Stimulated activated CD4-positive, alpha-beta T cell treated with anti-CD3 and anti-CD28 coated beads, Interleukin-12 subunit alpha, Interleukin-12 subunit beta, amount 100 ng/mL, for 48 hours (primary cell): ENCODE data around the gene ATP8B1.

Source experiments
- DNase-seq, 3 donors: peaks; one replicate each; pipeline ENCODE4 v3.0.0-alpha.2; 2020; ENCODE audit warnings: low read depth in 2 of 3, low spot score in 1 of 3

Gene ATP8B1

GRCh38 chr18:57794951-57795728, 8.0 kb downstream of the ATP8B1 start:
- DNase-seq = no peak

- no peak for DNase-seq
Measured at GRCh38 chr18:57793302-57793986, 9.7 kb downstream of the ATP8B1 start.

- no peak for DNase-seq
Measured at GRCh38 chr18:57792631-57793301, 10.3 kb downstream of the ATP8B1 start.

- no peak for DNase-seq
Measured at GRCh38 chr18:57791911-57792310, 11.2 kb downstream of the ATP8B1 start.

GRCh38 chr18:57791192-57791591, 11.9 kb downstream of the ATP8B1 start:
- no peak for DNase-seq

GRCh38 chr18:57790316-57790715, 12.8 kb downstream of the ATP8B1 start:
- no peak for DNase-seq

GRCh38 chr18:57789759-57790158, 13.4 kb downstream of the ATP8B1 start:
- no peak for DNase-seq

- no peak for DNase-seq
Measured at GRCh38 chr18:57789090-57789489, 14.0 kb downstream of the ATP8B1 start.

GRCh38 chr18:57787068-57787685, 15.9 kb downstream of the ATP8B1 start:
- no peak for DNase-seq

GRCh38 chr18:57785751-57786437, 17.2 kb downstream of the ATP8B1 start:
- DNase-seq = no peak

- DNase-seq = no peak
Measured at GRCh38 chr18:57784801-57785114, 18.4 kb downstream of the ATP8B1 start.

GRCh38 chr18:57784034-57784800, 18.9 kb downstream of the ATP8B1 start:
- DNase-seq = no peak

- no peak for DNase-seq
Measured at GRCh38 chr18:57782049-57782448, 21.1 kb downstream of the ATP8B1 start.

- no peak for DNase-seq
Measured at GRCh38 chr18:57780706-57781347, 22.3 kb downstream of the ATP8B1 start.

GRCh38 chr18:57780318-57780705, 22.8 kb downstream of the ATP8B1 start:
- no peak for DNase-seq

GRCh38 chr18:57776767-57777166, 26.3 kb downstream of the ATP8B1 start:
- no peak for DNase-seq

- no peak for DNase-seq
Measured at GRCh38 chr18:57776354-57776753, 26.8 kb downstream of the ATP8B1 start.

GRCh38 chr18:57775937-57776336, 27.2 kb downstream of the ATP8B1 start:
- DNase-seq = no peak

- DNase-seq = no peak
Measured at GRCh38 chr18:57772387-57772799, 30.7 kb downstream of the ATP8B1 start.

GRCh38 chr18:57771626-57772025, 31.5 kb downstream of the ATP8B1 start:
- no peak for DNase-seq
